GM19438 (cell line): ENCODE data around the gene ORAI1.
"Not testable (repeated sequence)": the region's sequence is repeated elsewhere in the genome, so short reads cannot be mapped to it uniquely, and the experiment has no call there.

ENCODE experiments used
- ATAC-seq: cut with Tn5 transposase; IDR thresholded peaks from one replicate; pipeline ENCODE4 v1.9.1; 2021; ENCODE audit warnings: low read depth; ENCODE audit not compliant: unreplicated experiment

ORAI1 gene

DNA sequence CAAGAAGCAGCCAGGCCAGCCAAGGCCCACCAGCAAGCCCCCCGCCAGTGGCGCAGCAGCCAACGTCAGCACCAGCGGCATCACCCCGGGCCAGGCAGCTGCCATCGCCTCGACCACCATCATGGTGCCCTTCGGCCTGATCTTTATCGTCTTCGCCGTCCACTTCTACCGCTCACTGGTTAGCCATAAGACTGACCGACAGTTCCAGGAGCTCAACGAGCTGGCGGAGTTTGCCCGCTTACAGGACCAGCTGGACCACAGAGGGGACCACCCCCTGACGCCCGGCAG lies 15.0 kb downstream of the ORAI1 start:
- no peak for ATAC-seq

- no peak for ATAC-seq
These were observed 22.2 kb downstream of the ORAI1 start for GRCh38 chr12:121648458-121649028.

GRCh38 chr12:121649322-121649721 lies 23.0 kb downstream of the ORAI1 start:
- ATAC-seq = no peak

- ATAC-seq = no peak
These were observed 23.6 kb downstream of the ORAI1 start for GRCh38 chr12:121649819-121650353.

GRCh38 chr12:121651320-121651719 lies 25.0 kb downstream of the ORAI1 start:
- ATAC-seq = no peak

DNA sequence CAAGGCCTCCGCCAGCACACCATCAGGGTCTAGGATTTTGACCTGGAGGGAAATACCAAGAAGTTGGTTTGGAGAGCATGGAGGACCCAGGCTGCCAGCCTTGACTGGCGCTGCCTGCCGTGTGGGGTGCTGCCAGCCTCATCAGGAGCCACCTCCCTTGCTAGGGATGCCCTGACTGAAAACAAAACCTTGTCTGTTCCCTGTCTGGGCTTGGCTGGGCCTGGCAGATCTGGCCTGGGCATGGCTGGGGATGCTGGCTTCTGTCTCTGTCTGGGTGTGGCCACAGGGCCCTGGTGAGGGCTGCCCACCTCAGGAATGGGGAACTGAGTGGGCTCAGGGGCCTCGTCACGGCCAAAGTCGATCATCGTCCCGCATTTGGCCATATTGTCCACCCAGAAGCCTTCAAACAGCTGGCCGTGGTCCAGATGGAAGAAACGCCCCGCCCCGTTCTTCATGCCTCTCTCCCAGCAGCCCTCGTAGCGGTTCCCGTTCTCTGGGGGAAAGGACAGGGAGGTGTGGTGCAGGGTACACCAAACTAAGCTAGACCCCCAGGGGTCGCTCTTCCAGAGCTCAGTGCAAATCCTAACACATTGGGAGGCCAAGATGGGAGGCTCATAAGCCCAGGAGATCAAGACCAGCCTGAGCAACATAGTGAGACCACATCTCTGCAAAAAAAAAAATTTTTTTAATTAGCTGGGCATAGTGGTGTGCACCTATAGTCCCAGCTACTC lies 26.6 kb downstream of the ORAI1 start:
- ATAC-seq = no peak

DNA sequence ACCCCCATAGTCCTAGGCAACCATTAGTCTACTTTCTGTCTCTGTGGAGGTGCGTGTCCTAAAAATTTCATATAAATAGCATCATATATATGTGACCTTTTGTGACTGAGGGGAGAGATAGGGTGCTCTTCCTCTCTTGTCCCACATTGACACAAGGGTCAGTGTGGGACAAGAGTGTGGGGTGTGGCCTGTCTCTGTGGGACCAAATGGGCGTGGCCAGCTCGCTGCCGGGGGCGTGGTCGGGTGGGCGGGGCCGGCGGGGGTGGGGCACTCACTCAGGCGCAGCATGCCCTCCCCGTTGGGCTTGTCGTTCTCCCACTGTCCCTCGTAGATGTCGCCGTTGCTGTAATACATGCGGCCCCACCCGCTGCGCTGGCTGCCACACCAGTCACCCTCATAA lies 27.7 kb downstream of the ORAI1 start:
- no peak for ATAC-seq

GRCh38 chr12:121656122-121656521 lies 29.8 kb downstream of the ORAI1 start:
- ATAC-seq = no peak

- ATAC-seq = no peak
These were observed 31.1 kb downstream of the ORAI1 start for GRCh38 chr12:121657305-121658008.

DNA sequence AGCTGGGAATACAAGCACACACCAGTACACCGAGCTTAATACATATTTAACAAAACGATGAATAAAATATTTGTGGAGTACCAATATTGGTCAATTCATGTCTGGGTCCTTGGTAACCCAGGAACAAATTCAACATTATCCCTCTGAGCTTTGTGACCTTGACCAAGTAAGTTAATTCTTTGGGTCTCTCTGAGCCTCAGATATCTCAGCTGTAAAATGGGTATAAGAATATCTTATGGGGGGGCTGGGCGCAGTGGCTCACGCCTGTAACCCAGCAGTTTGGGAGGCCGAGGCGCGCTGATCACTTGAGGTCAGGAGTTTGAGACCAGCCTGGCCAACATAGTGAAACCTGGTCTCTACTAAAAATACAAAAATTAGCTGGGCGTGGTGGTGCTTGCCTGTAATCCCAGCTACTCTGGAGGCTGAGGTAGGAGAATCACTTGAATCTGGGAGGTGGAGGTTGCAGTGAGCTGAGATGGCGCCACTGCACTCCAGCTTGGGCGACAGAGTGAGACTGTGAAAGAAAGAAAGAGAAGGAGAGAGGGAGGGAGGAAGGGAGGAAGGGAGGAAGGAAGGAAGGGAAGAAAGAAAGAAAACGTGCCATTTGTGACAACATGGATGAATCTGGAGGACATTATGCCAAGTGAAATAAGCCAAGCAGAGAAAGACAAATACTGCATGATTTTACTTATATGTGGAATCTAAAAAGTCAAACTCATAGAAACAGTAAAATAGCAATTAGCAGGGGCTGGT lies 35.2 kb downstream of the ORAI1 start:
- not testable (repeated sequence) for ATAC-seq

DNA sequence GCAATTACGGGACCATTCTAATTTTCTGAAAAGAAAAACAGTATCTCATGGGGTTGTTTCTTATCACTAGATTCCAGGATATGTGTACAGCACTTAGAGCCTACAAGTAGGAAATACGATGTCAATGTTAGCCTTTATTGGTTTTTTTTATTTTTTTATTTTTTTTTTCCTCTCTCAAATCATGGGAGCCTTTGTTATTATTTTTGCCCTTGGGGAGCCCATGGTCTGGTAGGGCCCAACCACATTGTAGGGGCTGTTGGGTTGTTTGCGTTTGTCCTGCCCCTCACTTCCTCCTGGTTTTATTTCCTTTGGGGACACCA lies 37.2 kb downstream of the ORAI1 start:
- ATAC-seq = no peak

DNA sequence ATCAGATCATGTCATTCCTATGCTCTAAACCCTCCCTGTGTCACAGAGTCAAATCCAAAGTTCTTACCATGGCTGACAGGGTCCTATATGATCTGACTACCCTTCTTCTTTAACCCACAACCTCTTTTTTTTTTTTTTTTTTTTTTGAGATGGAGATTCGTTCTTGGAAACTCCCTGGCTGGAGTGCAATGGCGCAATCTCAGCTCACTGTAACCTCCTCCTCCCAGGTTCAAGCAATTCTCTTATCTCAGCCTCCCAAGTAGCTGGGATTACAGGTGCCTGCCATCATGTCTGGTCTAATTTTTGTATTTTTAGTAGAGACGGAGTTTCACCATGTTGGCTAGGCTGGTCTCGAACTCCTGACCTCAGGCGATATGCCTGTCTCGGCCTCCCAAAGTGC lies 40.5 kb downstream of the ORAI1 start:
- not testable (repeated sequence) for ATAC-seq

GRCh38 chr12:121668750-121669520 lies 42.6 kb downstream of the ORAI1 start:
- ATAC-seq = no peak

GRCh38 chr12:121669521-121669900 lies 43.2 kb downstream of the ORAI1 start, which contains the start of gene MORN3:
Gene MORN3, minus strand, starts transcription at chr12:121669654. Its CDS starts 171 bp downstream, at chr12:121669483.
- no peak for ATAC-seq

DNA sequence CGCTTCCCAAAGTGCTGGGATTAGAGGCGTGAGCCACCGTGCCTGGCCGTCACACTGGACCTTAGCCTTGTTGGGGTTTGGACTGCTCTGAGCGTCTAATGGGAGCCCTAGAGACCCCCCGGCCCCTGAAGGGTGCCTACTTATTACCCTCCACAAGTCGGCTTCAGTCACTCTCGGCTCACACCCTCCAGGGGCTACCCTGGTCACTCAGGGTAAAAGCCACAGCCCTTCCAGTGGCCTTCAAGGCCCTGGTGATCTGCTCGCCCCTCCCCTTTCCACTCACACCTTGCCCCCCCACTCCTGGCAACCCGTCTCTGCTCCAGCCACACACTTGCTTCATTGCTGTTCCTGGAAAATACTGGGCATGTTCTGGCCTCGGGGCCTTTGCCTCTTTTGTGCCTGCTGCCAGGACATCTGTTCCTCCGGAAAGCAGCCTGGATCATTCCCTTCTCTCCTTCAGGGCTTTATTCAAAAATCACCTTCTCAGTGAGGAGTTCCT lies 46.7 kb downstream of the ORAI1 start:
- ATAC-seq = no peak

DNA sequence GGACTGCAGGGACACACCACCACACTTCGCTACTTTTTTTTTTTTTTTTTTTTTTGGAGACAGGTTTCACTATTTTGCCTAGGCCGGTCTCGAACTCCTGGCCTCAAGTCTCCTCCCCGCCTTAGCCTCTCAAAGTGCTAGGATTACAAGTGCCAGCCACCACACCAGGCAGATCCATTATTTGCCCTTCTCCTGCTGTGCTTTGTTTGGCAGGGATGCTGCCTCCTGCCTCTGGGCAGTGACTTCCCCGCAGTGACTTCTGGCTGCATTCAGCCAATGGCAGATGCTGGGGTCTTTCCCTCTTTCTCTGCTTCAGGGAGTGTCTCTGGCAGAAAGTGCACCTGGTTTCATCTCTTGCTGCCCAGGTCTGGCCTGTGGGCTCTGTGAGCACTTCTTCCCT lies 49.9 kb downstream of the ORAI1 start:
- no peak for ATAC-seq

DNA sequence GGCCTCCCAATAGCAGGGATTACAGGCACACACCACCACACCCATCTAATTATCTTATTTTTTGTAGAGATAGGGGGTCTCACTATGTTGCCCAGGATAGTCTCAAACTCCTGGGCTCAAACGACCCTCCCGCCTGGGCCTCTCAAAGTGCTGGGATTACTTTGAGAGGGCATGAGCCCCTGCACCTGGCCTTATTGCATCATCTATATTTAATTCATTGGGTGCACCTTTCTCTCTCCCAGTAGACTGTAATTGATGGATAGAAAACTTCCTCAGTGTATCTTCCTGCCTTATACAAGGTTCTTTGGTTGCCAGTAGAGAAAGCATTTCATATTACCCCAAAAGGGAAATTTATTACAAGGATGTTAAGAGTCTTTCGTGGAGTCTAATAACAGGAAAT lies 52.0 kb downstream of the ORAI1 start:
- ATAC-seq = no peak

DNA sequence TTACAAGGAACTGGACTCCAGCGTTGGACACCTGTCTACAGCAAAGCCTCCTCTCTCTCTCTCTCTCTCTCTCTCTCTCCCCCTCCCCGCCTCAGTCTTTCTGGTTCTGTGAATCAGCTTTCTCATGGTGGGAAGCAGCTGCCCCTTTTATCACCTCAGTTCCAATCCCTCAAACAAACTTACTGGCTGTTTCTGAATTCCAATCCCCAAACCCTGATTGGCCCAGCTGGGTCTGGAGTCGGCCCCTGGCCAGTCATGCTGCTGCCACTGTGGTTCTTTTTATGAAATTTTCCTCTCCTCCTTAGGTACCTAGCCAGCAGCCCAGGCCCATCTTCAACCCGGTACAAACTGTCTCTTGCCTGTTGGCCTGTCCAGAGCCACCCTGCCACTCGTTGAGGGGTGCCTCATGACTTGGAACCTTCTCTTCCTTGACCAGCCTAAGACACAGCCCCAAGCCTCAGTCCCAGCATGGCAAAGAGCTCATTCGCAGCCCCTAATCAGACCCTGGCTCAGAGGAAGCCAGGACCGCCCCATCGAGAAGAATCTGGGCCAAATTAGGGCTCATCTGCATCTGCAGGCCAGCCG lies 52.5 kb downstream of the ORAI1 start:
- ATAC-seq = no peak

DNA sequence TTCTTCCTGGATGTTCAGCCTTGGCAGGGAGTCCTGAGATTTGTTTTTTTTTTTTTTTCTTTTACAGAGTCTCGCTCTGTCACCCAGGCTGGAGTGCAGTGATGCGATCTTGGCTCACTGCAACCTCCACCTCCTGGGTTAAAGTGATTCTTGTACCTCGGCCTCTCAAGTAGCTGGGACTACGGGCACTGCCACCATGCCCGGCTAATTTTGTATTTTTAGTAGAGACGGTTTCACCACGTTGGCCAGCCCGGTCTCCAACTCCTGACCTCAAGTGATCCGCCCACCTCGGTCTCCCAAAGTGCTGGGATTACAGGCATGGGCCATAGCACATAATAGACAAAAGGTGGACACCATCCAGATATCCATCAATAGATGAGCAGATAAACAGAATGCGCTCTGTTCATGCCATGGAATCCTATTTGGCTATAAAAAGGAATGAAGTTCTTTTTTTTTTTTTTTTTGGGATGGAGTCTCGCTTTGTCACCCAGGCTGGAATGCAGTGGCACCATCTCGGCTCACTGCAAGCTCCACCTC lies 53.4 kb downstream of the ORAI1 start:
- not testable (repeated sequence) for ATAC-seq

DNA sequence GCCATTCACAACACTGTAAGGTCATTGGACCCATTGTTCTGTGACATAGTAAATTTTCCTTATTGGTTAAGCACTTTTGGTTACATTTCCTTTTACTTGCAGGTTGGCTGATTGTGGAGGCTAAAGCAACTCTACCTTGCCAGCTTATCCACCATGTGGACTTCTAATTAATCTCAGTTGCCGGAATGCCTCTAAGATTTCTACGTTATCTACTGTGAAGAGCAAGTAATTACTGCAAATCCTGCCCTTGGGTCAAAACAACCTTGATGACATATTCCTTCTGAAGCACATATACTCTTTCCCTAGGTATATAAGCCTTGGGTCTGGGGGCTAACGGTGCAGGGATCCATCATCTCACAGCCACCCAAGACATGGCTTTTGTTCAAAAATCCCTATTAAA lies 62.6 kb downstream of the ORAI1 start:
- no peak for ATAC-seq
